Pancreas (tissue), 10 donors: ENCODE measurements around the gene RPL37A. TPM values are rescaled to one million over a fixed set of nuclear protein-coding genes. Genes with fewer than 3 reads are reported as not detected.

Source experiments
- ATAC-seq, 4 donors: fragments of 200-7000 bp; cut with Tn5 transposase; one replicate each; pipeline versions ENCODE4 v1.8.0 to v1.9.1; 2020; ENCODE audit warnings: mild to moderate bottlenecking in 4 of 4, moderate library complexity in 4 of 4
- DNase-seq, 6 donors: peaks; one replicate each; pipeline ENCODE4 v3.0.0-alpha.2; 2020
- FAIRE-seq: peaks from 2 replicates; lab custom pipeline; 2012; peaks lifted over from hg19 to GRCh38; lab: Jason Lieb, UNC
- H3K27ac ChIP-seq, 4 donors: fragments of 200-600 bp; sonication (generic); 1 replicate in 3 of 4; 2 replicates in 1 of 4; pipeline versions ENCODE4 v1.5.0 to v1.8.0; 2020
- H3K27me3 ChIP-seq, 4 donors: fragments of 200-600 bp; one replicate each; pipeline ENCODE4 v1.8.0; 2021
- H3K36me3 ChIP-seq, 3 donors: fragments of 200-600 bp; sonication (generic) in 1 of 3; one replicate each; pipeline versions ENCODE4 v1.5.0 to v1.8.0; 2020 to 2021
- H3K4me1 ChIP-seq, 3 donors: fragments of 200-600 bp; one replicate each; pipeline ENCODE4 v1.8.0; 2021
- H3K4me3 ChIP-seq, 4 donors: fragments of 200-600 bp; sonication (generic) in 2 of 4; one replicate each; pipeline versions ENCODE4 v1.5.0 to v1.8.0; 2020 to 2021
- H3K9me3 ChIP-seq, 4 donors: fragments of 200-600 bp; one replicate each; pipeline ENCODE4 v1.8.0; 2021
- CTCF ChIP-seq, 4 donors: fragments of 200-600 bp; sonication (generic) in 3 of 4; IDR thresholded peaks; one replicate each; pipeline versions ENCODE4 v1.5.0 to v1.8.0; 2021; ENCODE audit warnings: antibody characterized with exemption in 4 of 4
- WGBS, 2 donors: extraction: QIAGEN DNeasy Blood & Tissue Kit; methylation state at CpG; one replicate each; pipeline ENCODE4 v1.1.7; 2013; 5-methylcytosine and 5-hydroxymethylcytosine counted together
- intact Hi-C, 3 donors: fragments of 100-400 bp; cut with DNase I; formaldehyde crosslinking; loops; one replicate each; pipeline versions ENCODE4 v1.11.1 to v1.14.2; 2022
- polyA plus RNA-seq, 2 donors: library from polyadenylated mRNA; stranded (reverse); fragments of 200-250 nt; gene quantifications; one replicate each; pipeline ENCODE4 v1.2.3, GENCODE V29; 2013
- total RNA-seq, 6 donors: library from RNA; stranded (reverse); fragmentation: NEBNext Ultra II Directional in 4 of 6; extraction: Animal tissue kit (Norgen Biotek cat#: 25700) in 4 of 6; gene quantifications; one replicate each; pipeline versions ENCODE4 v1.2.1 to v1.2.4, GENCODE V29; 2021 to 2023
- donor health status: healthy with polysubstance abuse.
- donor health status: DM: no; HTN: no; CAD: no; lungs with moderate emphysema.
- donor health status: DM: no; HTN: no; CAD: no.
- donor health status: control.
- donor health status: control.
- donor health status: Bipolar disorder and iron deficiency.
- donor health status: DM: yes; HTN: yes; CAD: no.
- donor health status: DM: no; HTN: no; CAD: no.
- donor health status: DM: no; HTN: no; CAD: no.
- donor health status: DM: yes; HTN: yes; CAD: no.

The RPL37A gene
- total and polyA plus RNA-seq, 8 donors: 1,329 to 2,596 (median 1,625) TPM

- no peaks in the 10 kb centered on the region for H3K9me3 ChIP-seq
- peak overlapping the region in 3 of 4 donors; percentile 48 to 60 (median 55) for H3K27ac ChIP-seq
- WGBS, 2 donors: 96% methylated on average over 4 of the region's 4 CpGs
- intact Hi-C loops: no loop called here
- no peaks in the 10 kb centered on the region for H3K27me3 ChIP-seq
- FAIRE-seq (no peak), DNase-seq (no peak), ATAC-seq (no peak)
- peaks cover 4 to 25% (median 21%) of the 10 kb centered on the region in 3 donors for H3K4me1 ChIP-seq
- no peaks in the 10 kb centered on the region for H3K36me3 ChIP-seq
- H3K4me3 ChIP-seq: no peak overlapping the region
- TF ChIP-seq CTCF (IDR thresholded peaks at IDR 0.05): no peak
Measured at GRCh38 chr2:216539120-216539519, 40.5 kb downstream of the RPL37A start.

DNA sequence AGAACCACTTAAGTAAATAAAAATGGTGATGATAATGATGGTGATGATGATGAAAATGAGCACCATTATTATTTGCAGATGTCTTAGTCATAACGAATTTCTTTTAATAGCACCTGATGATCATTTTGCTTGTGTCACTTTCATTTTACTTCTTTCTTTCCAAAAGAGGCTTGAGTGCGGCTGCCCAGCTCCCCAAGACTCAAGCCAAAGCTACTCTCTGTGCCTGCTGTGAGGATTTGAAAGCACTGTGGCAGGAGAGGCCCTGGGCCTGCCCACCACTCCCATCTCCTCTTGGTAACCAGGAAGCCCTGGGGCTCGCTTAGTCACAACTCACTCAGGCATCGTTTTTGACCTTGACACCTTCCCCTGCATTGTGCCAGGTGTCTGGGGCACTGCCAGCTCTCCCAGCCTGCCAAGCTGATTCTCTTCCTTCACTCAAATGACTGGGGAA, 41.2 kb downstream of the RPL37A start:
- intact Hi-C loops: no loop called here
- Histone ChIP-seq H3K4me3 (no peak overlapping the region), H3K9me3 (no peaks in the 10 kb centered on the region), H3K27ac (peak overlapping the region in 3 of 4 donors; percentile 48 to 60 (median 55)), H3K4me1 (peaks cover 4 to 25% (median 21%) of the 10 kb centered on the region in 3 donors), H3K36me3 (no peaks in the 10 kb centered on the region), H3K27me3 (no peaks in the 10 kb centered on the region)
- FAIRE-seq: no peak
- 18 to 23% methylated on average over 4 of the region's 4 CpGs for WGBS, 2 donors
- TF ChIP-seq CTCF (IDR thresholded peaks at IDR 0.05): no peak
- peak; percentile 86 to 92 (median 90) for DNase-seq
- ATAC-seq: peak; percentile 92 to 95 (median 94)

- Histone ChIP-seq H3K27me3 (no peaks in the 10 kb centered on the region), H3K4me1 (peaks cover 4 to 25% (median 21%) of the 10 kb centered on the region in 3 donors), H3K4me3 (no peak overlapping the region), H3K36me3 (no peaks in the 10 kb centered on the region), H3K9me3 (no peaks in the 10 kb centered on the region), H3K27ac (no peak overlapping the region)
- no peak for TF ChIP-seq CTCF (IDR thresholded peaks at IDR 0.05)
- ATAC-seq (peak in 1 of 4 donors; percentile 6), DNase-seq (no peak), FAIRE-seq (no peak)
- intact Hi-C loops: no loop called here
- WGBS, 2 donors: 63 to 75% methylated on average over 6 of the region's 6 CpGs
Measured at GRCh38 chr2:216540920-216541319, 42.3 kb downstream of the RPL37A start.

- peaks cover 4 to 25% (median 21%) of the 10 kb centered on the region in 3 donors for H3K4me1 ChIP-seq
- H3K27me3 ChIP-seq: no peaks in the 10 kb centered on the region
- H3K36me3 ChIP-seq: no peaks in the 10 kb centered on the region
- 48 to 59% methylated on average over 3 of the region's 3 CpGs for WGBS, 2 donors
- no peak for TF ChIP-seq CTCF (IDR thresholded peaks at IDR 0.05)
- intact Hi-C loops: no loop called here
- FAIRE-seq: no peak
- no peak for ATAC-seq
- H3K27ac ChIP-seq: no peak overlapping the region
- H3K9me3 ChIP-seq: no peaks in the 10 kb centered on the region
- DNase-seq: no peak
- H3K4me3 ChIP-seq: no peak overlapping the region
Measured at GRCh38 chr2:216541505-216541904, 42.9 kb downstream of the RPL37A start.

DNA sequence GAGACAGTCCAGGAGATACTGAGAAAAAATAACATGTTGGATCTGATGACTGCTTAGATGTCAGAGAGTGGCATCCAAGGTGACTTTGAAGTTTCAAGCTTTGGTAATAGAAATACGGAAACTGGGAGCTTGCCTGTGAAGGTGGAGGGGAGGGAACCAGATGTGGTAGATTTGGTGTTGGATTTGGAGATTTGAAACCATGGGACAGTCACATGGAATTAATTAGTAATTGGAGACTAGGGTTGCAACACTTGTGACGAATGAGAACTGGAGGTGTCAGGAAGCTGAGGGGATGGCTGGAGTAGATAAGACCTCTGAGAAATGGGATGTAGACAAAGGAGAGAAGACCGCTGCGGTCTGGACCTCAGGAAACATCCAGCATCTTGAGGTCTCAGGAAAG, 46.7 kb downstream of the RPL37A start:
- intact Hi-C loops: no loop called here
- TF ChIP-seq CTCF (IDR thresholded peaks at IDR 0.05): no peak

More for the DNA sequence above, 46.7 kb downstream of the RPL37A start:
- ATAC-seq (no peak), FAIRE-seq (no peak), DNase-seq (no peak)
- 82 to 90% methylated on average over 4 of the region's 4 CpGs for WGBS, 2 donors
- no peaks in the 10 kb centered on the region for H3K9me3 ChIP-seq
- H3K4me1 ChIP-seq: peaks cover 2 to 8% (median 6%) of the 10 kb centered on the region in 3 donors
- H3K4me3 ChIP-seq: no peak overlapping the region
- H3K27ac ChIP-seq: no peak overlapping the region
- no peaks in the 10 kb centered on the region for H3K36me3 ChIP-seq
- H3K27me3 ChIP-seq: no peaks in the 10 kb centered on the region
